Stimulated activated CD4-positive, alpha-beta T cell treated with anti-CD3 and anti-CD28 coated beads, Interleukin-2, amount 100 ng/mL, for 48 hours (primary cell): ENCODE results near the gene LRP5.

Experiments used
- DNase-seq, 2 donors: peaks; one replicate each; pipeline ENCODE4 v3.0.0-alpha.2; 2020

Gene LRP5

DNA sequence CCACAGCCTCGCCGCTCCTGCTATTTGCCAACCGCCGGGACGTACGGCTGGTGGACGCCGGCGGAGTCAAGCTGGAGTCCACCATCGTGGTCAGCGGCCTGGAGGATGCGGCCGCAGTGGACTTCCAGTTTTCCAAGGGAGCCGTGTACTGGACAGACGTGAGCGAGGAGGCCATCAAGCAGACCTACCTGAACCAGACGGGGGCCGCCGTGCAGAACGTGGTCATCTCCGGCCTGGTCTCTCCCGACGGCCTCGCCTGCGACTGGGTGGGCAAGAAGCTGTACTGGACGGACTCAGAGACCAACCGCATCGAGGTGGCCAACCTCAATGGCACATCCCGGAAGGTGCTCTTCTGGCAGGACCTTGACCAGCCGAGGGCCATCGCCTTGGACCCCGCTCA is 35.5 kb downstream of the LRP5 start:
- DNase-seq = no peak

- DNase-seq = no peak
Observed at GRCh38 chr11:68349461-68350249, 37.3 kb downstream of the LRP5 start.

DNA sequence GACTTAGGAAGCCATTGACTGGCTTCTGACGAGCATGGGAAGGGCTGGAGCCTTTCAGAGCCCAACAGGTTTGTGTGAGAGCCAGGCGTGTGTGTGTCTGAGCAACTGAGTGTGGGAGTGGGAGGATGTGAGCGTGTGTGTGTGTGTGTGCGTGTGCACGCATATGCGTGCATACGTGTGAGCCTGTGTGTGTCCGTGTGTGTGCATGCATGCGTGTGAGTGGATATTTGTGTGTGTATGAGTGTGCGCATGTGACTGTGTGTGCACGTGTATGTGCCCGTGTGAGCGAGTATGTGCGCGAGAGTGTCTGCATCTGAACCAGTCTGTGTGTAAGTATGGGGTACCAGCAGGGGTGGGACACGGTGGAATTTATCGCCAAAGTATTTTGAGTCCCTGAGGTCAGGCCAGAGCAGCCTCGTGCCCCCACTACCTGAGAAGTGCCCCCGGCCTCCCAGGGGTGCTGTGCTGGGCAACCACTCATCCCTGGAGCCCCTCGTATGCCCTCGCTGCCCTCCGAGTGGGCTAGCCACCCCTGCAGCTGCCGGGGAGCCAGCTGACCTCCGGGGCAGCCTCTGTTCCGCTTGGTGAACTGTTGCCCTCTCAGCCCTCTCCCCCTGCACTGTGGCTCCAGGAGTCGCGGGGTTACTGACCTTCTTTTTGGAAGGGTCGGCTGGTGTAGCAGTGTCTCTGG is 38.5 kb downstream of the LRP5 start:
- no peak for DNase-seq

DNA sequence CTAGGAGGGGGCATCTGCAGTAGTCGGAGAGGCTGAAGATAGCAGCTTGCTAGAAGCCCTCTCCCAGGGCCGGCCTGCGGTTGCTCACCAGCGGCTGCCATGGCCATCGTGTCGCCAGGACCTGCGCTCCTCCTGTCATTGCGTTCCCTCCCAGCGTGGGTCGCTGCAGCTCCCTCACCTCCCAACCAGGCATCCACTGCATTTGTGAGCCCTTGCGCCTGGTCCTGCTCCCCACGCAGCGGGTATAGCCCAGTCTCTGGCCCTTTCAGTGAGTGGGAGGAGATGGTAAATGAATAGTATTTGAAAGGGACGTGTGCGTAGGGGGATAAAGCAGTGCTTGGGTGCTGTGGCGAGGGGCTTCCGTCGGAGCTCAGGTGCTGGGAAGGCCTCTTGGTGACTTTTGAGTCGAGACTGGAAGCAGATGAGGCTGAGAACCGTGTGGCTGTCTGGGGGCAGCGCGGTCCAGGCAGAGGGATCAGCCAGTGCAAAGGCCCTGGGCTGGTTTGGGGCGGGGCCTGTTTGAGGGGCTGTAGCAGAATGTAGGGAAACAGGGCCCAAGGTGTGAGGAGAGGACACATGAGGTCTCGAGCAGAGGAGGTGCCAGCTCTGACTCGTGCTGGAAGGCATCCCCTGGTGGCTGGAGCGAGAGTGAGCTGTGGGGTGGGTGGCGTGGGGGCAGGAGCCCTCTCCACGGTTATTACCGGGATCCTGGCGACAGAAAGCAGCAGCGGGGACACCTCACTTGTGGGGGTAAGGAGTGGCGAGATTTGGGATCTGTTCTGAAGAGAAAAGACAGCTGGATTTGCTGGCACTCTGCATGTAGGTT is 39.3 kb downstream of the LRP5 start:
- DNase-seq = no peak

- DNase-seq = no peak
Observed at GRCh38 chr11:68352591-68352990, 40.2 kb downstream of the LRP5 start.

DNA sequence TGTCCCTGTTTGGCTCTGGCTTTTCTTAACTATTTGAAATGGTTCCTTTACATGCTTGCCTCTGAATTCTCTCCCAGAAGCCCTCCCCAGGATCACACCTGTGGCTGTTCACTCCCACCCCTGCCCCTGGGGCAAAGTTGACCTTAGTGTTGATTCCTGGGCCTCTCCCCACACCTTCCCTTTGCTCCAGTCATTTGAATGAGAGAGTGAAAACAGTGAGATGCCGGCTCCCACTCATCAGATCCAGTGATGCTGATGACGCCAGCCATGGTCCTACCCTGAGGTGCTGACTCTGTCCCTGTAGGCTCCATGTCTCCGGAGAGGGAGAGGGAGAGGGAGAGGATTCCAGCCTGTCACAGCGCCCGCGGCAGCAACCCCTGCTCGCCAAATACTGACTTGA is 40.7 kb downstream of the LRP5 start:
- no peak for DNase-seq

- no peak for DNase-seq
Observed at GRCh38 chr11:68353669-68354068, 41.3 kb downstream of the LRP5 start.

GRCh38 chr11:68354148-68354872 is 41.9 kb downstream of the LRP5 start:
- DNase-seq = no peak

- DNase-seq = no peak
Observed at GRCh38 chr11:68355471-68355870, 43.1 kb downstream of the LRP5 start.

DNA sequence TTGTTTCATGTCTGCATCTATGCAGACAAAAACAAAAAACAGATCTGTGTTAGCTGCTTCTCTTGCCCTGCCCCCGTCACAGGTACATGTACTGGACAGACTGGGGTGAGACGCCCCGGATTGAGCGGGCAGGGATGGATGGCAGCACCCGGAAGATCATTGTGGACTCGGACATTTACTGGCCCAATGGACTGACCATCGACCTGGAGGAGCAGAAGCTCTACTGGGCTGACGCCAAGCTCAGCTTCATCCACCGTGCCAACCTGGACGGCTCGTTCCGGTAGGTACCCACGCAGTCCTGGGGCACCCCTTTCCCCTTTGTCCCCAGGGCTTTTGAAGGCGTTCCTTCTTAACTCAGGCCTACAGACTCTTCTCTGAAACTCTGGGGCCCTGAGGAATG is 45.2 kb downstream of the LRP5 start:
- no peak for DNase-seq

- no peak for DNase-seq
Observed at GRCh38 chr11:68358416-68358815, 46.0 kb downstream of the LRP5 start.

DNA sequence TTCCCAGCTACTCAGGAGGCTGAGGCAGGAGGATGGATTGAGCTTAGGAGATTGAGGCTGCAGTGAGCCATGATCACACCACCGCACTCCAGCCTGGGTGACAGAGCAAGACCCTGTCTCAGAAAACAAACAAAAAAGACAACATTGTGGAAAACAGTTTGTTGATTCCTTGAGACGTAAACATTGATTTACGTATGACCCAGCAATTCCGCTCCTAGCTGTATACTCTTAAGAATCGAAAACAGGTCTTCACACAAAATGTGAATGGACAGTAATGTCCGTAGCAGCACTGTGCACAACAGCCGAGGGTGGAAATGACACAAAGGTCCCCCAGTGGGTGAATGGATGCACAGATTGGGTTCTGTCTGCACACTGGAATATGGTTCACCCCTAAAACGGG is 49.3 kb downstream of the LRP5 start:
- no peak for DNase-seq

GRCh38 chr11:68362801-68363379 is 50.5 kb downstream of the LRP5 start:
- DNase-seq = no peak

DNA sequence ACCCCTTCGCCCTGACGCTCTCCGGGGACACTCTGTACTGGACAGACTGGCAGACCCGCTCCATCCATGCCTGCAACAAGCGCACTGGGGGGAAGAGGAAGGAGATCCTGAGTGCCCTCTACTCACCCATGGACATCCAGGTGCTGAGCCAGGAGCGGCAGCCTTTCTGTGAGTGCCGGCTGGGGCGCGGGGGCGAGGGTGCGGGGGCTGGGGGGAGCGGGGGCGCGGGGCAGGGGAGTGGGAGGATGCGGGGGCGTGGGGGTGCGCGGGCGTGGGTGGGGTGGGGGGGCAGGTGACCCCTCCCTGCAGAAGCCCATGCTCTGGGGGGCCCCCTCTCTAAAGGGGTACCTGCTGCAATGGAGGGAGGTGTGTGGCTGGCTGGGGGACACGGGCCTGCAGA is 51.4 kb downstream of the LRP5 start:
- no peak for DNase-seq

DNA sequence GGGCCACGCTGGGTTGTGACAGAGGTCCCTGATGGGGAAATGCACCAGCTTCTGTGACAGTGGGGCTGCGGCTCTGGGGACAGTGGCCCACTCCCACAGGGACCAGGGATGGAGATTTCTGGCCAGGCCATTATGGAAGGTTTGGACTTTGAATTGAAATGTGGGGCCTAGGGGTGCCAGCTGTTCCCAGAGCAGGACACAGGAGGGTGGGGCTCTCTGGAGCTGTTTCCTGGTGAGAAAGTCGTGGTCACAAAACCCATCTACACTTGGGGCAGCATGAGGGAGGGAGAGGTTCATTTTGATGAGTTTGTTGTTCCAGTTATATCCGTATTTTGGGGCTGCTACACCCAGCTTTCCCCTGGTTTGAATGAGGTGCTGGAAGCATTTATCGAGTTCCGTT is 52.2 kb downstream of the LRP5 start:
- DNase-seq = no peak

DNA sequence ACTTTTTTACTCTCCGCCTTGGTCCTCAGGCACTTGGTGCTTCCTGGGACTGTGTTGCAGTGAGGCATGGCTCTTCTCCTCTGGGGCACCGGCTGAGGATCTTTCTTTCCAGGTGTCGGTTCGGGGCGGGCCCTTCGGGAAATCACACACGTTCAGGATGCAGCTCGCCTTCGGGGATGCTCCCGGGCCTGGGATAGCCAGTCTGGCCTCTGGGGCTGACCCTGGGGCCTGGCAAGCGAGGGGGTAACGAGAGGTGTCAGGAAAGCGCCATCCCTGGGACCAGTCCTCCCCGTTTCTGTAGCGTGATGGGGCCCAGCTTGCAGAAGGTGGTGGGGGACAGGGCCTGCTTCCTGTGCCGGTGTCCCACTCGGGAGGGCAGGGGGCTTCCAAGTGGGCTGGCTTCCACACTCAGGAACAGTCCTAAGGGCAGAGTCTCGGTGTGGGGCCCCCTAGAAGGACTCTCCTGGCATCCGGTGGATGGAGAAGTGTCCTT is 53.6 kb downstream of the LRP5 start:
- no peak for DNase-seq

- DNase-seq = no peak
Observed at GRCh38 chr11:68367252-68367651, 54.9 kb downstream of the LRP5 start.

GRCh38 chr11:68369756-68370155 is 57.4 kb downstream of the LRP5 start:
- DNase-seq = no peak

DNA sequence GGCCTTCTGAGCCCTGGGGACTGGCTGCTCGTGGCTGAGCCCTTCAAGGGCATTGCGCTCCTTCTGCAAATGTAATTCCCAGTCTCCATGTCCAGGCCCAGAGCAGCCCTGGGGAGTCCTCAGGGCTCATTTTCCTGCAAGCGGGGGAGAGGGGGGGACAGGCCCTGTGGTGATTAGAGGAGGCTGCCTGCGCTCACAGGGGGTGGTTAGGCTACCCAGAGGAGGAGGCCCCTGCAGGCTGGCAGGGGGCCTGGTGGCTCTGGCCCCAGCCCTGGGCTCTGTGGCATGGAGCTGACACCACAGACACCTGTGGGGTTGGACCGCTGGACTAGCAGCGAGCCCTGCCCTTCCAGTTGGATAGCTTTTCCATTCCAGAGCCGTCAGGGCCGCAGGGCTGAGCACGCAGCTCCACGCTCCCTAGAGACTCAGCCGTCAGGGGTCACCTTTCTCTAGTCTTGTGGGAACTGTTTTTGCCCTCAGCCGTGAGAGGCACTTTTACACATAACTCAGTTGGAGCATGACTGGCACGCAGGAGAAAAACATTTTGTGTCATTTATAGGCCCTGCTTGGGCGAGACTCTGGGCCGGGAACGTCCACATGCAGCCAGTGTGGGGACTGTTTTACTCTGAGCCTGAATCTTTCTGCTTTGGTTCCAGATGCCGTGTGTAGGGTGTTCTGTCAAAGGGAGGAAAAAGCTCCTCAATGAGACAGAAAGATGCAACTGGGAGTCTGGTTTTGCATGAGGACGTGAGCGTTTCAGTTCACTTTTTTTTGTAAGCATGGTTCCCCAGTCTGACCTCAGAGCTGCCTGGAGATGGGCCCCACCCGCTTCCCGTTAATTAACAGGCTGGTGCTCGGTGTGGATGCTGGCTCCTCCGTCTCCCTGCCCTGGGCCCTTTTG is 58.1 kb downstream of the LRP5 start:
- no peak for DNase-seq

DNA sequence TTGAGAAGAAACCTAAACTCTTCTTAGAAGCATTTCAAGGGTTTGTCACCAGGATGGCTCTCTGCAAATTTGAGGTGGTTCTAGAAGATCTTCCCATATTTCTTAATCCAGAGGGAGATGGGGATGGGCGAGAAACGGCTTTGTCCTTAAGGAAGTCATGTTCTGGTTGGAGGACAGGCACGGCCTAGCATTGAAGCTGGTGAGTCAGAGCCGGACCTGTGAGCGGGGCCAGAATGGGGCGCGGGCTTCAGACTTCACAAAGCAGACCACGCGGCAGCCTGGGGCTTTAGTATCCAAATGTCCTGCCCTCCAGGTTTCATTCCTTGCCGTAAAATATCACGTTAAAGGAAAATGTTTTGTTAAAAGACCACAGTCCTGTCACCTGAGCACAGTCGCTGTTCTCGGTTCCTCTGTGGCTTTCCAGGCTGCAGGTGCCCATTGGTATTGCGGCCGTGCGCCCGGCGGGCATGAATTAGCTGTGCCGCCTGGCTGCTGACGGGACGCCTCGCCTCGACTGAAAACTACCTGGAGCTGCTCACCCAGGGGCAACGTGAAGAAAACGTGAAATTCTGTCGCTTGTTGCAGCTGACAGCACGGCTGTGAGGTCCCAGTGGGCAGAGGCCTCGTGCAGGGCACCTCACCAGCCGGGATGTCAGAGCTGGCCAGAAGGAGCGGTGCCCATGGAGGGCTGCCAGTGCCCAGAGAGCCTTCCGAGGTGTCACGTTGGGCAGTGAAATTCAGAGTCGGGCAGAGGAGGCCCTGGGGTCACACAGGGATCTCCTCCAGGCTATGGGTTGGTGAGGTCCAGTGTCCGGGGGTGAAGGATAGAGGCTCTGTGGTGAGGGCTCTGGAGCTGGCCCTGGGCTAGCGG is 59.0 kb downstream of the LRP5 start:
- no peak for DNase-seq
